ENCODE measurements around the gene XRCC2. TPM values are rescaled to one million over a fixed set of nuclear protein-coding genes. Genes with fewer than 3 reads are reported as not detected.

XRCC2 gene
- total RNA-seq, 1 experiment from 2014 or later, result 5.2 TPM

DNA sequence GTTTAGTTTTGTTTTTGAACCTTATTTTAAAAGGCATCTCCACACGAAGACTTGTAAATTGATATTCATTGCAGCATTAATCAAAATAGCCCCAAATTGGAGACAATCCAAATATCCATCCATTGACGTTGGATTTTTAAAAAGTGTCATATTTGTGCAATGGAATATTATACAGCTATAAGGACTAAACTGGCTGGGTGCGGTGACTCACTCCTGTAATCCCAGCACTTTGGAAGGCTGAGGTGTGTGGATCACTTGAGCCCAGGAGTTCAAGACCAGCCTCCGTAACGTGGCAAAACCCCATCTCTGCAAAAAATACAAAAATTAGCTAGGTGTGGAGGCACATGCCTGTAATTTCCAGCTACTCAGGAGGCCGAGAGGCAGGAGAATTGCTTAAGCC is 35.1 kb downstream of the XRCC2 start:
- CTCF ChIA-PET, result no interaction called here

DNA sequence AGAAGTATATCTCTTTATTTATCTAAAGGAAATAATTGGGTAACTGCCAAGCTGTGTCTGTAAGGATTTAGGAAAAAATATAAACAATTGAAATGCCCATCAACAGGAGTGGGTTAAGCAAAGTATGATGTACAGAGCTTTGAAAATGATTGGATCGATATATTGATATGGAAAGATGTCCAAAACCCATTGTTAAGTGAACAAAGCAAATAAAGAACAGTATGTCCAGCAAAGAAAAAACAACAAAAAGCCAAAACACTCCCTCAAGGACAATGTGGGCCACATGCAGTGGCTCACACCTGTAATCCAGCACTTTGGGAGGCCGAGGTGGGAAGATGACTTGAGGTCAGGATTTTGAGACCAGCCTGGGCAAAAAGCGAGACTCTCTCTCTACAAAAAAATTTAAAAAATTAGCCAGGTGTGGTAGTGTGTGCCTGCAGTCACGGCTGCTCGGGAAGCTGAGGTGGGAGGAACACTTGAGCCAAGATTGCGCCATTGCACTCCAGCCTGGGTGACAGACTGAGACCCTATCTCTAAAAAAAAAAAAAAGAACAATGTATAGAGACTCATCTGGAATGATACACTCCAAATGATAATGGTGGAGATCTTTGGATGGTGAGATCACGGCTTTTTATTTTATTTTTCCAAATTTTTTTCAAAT is 37.9 kb downstream of the XRCC2 start:
- intact Hi-C loops (cut with micrococcal nuclease), result no loop called here
- DNase-seq (ENCODE audit: unreplicated experiment), result no peak
- no peak overlapping the region for H3K27ac Mint-ChIP-seq (ENCODE audit: low read depth, unreplicated experiment)

More for the DNA sequence above, 35.1 kb downstream of the XRCC2 start:
- POLR2A ChIA-PET, result no interaction called here
- DNase-seq (ENCODE audit: unreplicated experiment), result no peak
- no TSS peak for BruUV-seq (replicated peaks)
- TF ChIP-seq, protein P1, sequence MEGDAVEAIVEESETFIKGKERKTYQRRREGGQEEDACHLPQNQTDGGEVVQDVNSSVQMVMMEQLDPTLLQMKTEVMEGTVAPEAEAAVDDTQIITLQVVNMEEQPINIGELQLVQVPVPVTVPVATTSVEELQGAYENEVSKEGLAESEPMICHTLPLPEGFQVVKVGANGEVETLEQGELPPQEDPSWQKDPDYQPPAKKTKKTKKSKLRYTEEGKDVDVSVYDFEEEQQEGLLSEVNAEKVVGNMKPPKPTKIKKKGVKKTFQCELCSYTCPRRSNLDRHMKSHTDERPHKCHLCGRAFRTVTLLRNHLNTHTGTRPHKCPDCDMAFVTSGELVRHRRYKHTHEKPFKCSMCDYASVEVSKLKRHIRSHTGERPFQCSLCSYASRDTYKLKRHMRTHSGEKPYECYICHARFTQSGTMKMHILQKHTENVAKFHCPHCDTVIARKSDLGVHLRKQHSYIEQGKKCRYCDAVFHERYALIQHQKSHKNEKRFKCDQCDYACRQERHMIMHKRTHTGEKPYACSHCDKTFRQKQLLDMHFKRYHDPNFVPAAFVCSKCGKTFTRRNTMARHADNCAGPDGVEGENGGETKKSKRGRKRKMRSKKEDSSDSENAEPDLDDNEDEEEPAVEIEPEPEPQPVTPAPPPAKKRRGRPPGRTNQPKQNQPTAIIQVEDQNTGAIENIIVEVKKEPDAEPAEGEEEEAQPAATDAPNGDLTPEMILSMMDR (IDR thresholded peaks at IDR 0.05; ENCODE audit: unreplicated experiment), result no peak
- Mint-ChIP-seq H3K27ac (ENCODE audit: low read depth, unreplicated experiment) (no peak overlapping the region), H3K4me3 (ENCODE audit: unreplicated experiment) (no peak overlapping the region), H3K9me3 (ENCODE audit: unreplicated experiment) (no peaks in the 10 kb centered on the region), H3K36me3 (ENCODE audit: insufficient read depth, unreplicated experiment) (peaks cover 12% of the 10 kb centered on the region), H3K27me3 (ENCODE audit: insufficient read depth, unreplicated experiment) (no peaks in the 10 kb centered on the region), H3K4me1 (ENCODE audit: insufficient read depth, unreplicated experiment) (no peaks in the 10 kb centered on the region)
- intact Hi-C loops (cut with micrococcal nuclease), result no loop called here

DNA sequence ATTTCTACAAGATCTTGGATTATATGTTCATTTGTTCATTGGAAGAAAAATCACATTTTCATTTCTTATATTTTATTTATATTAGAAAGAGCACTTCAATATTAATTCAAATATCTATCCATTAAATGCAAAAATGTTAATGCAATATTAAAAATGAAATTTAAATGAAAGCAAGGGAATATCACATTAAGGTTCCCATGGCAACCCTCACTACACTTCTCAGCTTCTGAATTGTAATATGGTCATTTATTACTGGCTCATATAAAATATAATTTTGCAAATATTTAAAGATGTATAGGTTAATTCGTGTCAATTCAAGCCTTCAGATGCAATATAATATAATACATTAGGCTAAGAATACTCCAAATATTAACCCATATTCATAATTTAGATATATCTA is 38.8 kb downstream of the XRCC2 start:
- no peaks in the 10 kb centered on the region for H3K4me1 Mint-ChIP-seq (ENCODE audit: insufficient read depth, unreplicated experiment)
- H3K4me3 Mint-ChIP-seq (ENCODE audit: unreplicated experiment), result no peak overlapping the region
- no peaks in the 10 kb centered on the region for H3K9me3 Mint-ChIP-seq (ENCODE audit: unreplicated experiment)
- intact Hi-C loops (cut with micrococcal nuclease), result no loop called here
- no peaks in the 10 kb centered on the region for H3K27me3 Mint-ChIP-seq (ENCODE audit: insufficient read depth, unreplicated experiment)
- DNase-seq (ENCODE audit: unreplicated experiment), result no peak
- ChIA-PET CTCF (interaction anchor here (0.6 kb wide), 2 partner anchors 13 to 1101 kb away, joined by 3 read pairs; no protein-coding TSS in a partner anchor), POLR2A (no interaction called here)
- H3K36me3 Mint-ChIP-seq (ENCODE audit: insufficient read depth, unreplicated experiment), result no peaks in the 10 kb centered on the region
- H3K27ac Mint-ChIP-seq (ENCODE audit: low read depth, unreplicated experiment), result no peak overlapping the region
- BruUV-seq (replicated peaks), result no TSS peak
- TF ChIP-seq, protein P1 (IDR thresholded peaks at IDR 0.05; ENCODE audit: unreplicated experiment), result no peak

More for the DNA sequence above, 37.9 kb downstream of the XRCC2 start:
- TF ChIP-seq, protein P1 (IDR thresholded peaks at IDR 0.05; ENCODE audit: unreplicated experiment), result no peak
- H3K36me3 Mint-ChIP-seq (ENCODE audit: insufficient read depth, unreplicated experiment), result no peaks in the 10 kb centered on the region
- no peaks in the 10 kb centered on the region for H3K9me3 Mint-ChIP-seq (ENCODE audit: unreplicated experiment)
- no TSS peak for BruUV-seq (replicated peaks)
- POLR2A ChIA-PET, result no interaction called here
- no peaks in the 10 kb centered on the region for H3K4me1 Mint-ChIP-seq (ENCODE audit: insufficient read depth, unreplicated experiment)
- CTCF ChIA-PET, result interaction anchor here (0.6 to 0.7 kb wide), 3 partner anchors 14 to 1102 kb away, joined by 3 read pairs; no protein-coding TSS in a partner anchor
- H3K4me3 Mint-ChIP-seq (ENCODE audit: unreplicated experiment), result no peak overlapping the region
- no peaks in the 10 kb centered on the region for H3K27me3 Mint-ChIP-seq (ENCODE audit: insufficient read depth, unreplicated experiment)

DNA sequence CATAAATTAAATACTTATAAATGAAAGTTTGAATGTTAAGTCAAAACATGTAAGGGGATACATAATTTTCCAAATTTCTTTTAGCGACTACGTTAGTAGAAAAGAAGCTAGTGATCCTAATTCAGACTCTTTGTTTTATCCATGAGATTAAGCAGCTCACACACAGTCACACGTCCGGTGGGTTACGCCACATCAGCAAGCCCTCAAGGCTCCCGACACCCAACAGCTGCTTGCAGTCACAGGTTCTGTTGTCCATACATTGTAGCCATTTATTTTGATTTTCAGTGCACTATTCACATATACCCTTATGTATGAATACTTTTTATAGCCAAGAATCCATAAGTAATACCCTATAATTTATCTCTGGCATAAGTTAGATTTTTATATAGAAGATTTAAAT is 39.5 kb downstream of the XRCC2 start:
- no TSS peak for BruUV-seq (replicated peaks)
- ChIA-PET POLR2A (interaction anchor here (0.5 kb wide), 1 partner anchor 84 kb away, joined by 3 read pairs; no protein-coding TSS in a partner anchor), CTCF (no interaction called here)
- TF ChIP-seq, protein P1 (IDR thresholded peaks at IDR 0.05; ENCODE audit: unreplicated experiment), result no peak
- Mint-ChIP-seq H3K27ac (ENCODE audit: low read depth, unreplicated experiment) (no peak overlapping the region), H3K4me1 (ENCODE audit: insufficient read depth, unreplicated experiment) (no peaks in the 10 kb centered on the region), H3K4me3 (ENCODE audit: unreplicated experiment) (no peak overlapping the region), H3K27me3 (ENCODE audit: insufficient read depth, unreplicated experiment) (no peaks in the 10 kb centered on the region), H3K36me3 (ENCODE audit: insufficient read depth, unreplicated experiment) (no peaks in the 10 kb centered on the region), H3K9me3 (ENCODE audit: unreplicated experiment) (no peaks in the 10 kb centered on the region)
- intact Hi-C loops (cut with micrococcal nuclease), result no loop called here
- no peak for DNase-seq (ENCODE audit: unreplicated experiment)

Measured in MCF 10A (cell line).